Stimulated activated CD4-positive, alpha-beta T cell treated with anti-CD3 and anti-CD28 coated beads, Interleukin-15, amount 100 ng/mL, for 48 hours (primary cell): Measurements from ENCODE around the gene CD164.
"Not testable (repeated sequence)": the region's sequence is repeated elsewhere in the genome, so short reads cannot be mapped to it uniquely, and the experiment has no call there.

Experiments
- DNase-seq, 2 donors: peaks; one replicate each; pipeline ENCODE4 v3.0.0-alpha.2; 2020; ENCODE audit warnings: low read depth in 2 of 2

The CD164 gene

DNA sequence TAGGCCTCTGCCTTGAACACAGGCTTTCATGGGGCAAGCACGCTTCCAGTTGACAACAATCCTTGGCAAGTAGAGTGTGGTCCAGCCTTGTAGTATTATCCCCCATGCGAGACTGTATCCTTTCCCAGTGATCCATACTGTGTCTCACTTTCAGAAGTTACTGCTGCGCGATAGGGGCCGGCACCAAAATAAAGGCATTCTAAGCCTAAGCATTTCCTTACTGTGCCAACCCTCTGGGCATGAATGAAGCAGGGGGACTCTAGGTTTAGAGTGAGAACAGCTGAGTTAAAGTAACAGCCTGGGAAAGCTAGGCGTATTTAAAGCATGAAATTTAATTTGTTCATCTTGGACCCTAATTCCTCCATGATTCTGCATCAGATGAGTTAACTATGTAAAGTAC, 39.4 kb downstream of the CD164 start:
- no peak for DNase-seq

DNA sequence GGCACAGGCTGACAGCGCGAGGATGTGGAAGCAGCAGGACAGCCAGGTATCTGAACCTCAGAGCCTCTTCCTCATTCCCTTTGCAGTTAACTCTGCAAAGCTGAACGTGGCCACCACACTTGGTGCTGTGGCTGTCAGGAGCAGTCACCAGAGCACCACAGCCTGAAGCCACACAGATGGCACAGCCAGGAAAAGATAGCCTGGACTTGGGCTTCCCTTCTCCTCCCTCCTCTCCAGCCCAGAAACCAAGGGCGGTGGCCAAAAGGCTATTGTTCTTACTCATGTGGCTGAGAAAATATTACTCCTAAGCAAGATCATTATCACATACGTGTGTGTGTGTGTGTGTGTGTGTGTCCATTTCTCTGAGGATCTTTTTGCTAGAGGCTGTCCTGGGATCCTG, 39.8 kb downstream of the CD164 start:
- no peak for DNase-seq

DNA sequence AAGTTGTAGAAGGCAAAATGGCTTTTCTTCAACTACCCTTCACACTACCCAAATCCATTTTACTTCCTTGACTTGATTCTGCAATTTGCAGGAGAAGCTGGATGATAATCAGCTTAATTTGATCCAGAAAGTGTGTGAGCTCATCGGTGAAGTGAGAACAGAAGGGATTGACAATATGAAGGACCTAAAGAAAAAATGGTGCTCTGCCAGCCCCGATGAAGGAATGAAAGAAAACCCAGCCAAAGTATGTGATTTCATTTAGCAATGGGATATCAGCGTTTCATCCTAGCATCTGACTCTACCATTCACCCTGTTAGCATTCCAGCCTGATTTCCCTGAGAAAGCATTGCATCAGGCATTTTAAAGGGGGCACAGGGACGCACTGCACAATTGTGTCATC, 41.5 kb downstream of the CD164 start:
- DNase-seq, result no peak

DNA sequence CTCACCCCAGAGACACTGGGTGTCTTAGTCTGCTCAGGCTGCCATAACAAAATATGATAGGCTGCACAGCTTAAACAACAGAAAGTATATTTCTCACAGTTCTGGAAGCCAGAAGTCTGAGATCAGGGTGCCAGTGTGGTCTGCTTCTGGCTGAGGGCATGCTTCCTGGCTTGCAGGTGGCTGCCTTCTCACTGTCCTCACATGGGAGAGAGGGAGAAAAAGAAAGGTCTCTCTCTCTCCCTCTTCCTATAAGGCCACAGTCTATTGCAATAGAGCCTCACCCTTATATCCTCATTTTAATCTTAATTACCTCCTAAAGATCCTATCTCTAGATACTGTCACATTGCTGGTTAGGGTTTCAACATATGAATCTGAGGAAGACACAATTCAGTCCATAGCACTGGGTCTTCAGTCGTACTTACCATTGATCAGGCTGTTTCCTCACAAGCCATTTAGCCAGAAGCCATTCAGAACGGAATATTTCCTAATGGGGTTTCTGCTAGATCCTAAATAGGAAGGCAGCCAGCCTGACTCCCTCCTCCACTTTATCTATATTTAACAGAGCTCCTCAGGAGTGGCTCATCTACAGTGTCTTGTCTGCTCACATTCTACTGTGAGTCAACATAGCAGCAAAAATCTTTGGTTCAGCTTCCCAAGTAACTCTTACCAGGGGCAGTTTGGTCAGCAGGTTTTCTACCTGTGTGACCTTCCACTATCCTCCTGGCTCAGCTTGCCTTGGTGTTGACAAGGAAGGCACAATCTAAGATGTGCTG, 42.2 kb downstream of the CD164 start:
- DNase-seq, result no peak

DNA sequence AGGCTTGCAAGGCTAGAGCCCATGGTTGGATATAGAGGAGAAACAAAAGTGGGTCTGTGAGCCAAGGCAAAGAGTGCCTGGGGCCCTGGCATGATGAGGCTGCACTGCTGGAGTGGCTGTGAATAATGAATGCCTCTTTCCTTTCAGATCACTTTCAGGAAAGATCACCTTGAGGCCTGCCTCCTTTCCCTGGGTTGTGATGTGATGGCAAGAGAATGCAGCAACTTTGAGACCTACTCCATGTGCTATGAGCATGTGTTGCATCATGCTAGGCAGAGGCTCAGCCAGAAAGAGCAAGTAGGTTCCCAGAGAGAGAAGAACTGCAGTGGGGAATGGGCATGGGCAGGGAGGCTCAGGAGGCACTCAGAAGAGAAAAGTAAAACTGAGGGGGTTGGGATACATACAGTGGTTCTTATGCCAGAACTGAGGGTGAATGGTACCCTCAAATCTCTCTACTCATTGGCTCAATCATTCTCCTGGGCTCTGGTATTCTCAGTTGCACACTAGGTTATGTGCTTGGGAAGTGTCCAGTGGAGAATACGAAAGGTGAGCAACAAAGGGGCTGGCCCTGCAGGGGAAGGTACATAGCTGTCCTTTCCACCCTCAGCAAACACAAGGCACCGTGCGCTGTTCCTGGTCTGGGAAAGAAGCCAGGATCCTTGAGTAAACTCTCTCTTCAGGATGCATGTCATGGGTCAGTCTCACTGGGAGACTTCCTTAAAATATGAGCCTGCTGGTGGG, 45.9 kb downstream of the CD164 start:
- no peak for DNase-seq

DNA sequence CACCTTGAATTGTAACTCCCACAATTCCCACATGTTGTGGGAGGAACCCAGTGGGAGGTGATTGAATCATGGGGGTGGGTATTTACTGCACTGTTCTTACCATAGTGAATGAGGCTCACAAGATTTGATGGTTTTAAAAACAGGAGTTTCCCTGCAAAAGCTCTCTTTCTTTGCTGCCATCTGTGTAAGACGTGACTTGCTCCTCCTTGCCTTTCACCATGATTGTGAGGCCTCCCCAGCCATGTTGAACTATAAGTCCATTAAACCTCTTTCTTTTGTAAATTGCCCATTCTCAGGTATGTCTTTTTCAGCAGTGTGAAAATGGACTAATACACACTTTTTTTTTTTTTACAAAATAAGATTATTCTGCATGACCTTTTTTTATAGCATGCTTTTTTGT, 48.4 kb downstream of the CD164 start:
- DNase-seq, result not testable (repeated sequence)

DNA sequence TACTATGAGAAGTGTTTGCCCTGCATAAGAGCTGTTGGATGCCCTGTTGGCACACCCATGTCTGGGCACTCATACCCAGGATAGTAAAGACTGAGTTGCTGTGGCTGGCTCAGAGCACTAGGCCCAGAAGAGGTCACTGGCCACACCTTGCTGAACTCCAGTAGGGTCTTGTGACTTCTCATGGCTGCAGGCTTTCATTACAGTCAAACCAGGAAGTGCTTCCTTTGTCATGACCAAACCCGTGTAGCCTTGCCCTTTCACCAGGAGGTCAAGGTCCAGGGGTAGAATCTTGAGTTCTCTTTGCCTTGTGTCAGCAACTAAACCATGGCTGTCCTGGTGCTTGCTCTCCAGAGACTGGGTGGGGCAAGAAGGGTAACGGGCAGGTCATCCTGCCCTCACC, 49.5 kb downstream of the CD164 start:
- no peak for DNase-seq

DNA sequence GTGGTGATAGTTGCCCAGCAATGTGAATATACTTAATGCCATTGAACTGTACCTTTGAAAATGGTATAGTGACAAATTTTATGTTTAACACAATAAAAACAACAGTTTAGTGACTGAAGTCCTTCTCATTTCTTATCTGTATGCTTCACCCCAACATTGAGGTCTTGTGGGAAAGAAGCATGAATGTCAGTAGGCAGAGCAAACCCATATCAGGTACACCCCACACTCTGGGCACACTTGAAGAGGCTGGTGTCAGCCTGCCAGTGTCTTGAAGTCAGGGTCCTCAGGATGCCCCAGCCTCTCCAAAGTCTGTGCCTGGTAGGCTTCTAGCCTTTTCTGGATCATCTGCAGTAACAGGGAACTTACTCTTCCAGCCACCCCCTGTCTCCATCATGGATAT, 51.2 kb downstream of the CD164 start:
- no peak for DNase-seq

DNA sequence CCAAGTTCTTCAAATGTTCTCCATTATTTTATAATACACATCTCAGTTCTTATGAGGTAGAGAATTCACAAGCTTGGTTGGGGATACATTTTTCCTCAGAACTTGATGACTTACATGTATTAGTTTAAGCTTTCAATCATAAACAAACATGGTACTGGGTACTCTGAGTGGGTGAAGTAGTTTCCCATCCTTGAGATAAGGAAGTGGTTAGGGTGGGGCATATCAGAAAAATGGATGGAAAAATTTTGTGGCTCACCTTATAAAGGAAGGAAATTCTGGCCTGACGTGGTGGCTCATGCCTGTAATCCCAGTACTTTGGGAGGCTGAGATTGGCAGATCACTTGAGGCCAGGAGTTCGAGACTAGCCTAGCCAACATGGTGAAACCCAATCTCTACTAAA, 52.0 kb downstream of the CD164 start:
- no peak for DNase-seq

DNA sequence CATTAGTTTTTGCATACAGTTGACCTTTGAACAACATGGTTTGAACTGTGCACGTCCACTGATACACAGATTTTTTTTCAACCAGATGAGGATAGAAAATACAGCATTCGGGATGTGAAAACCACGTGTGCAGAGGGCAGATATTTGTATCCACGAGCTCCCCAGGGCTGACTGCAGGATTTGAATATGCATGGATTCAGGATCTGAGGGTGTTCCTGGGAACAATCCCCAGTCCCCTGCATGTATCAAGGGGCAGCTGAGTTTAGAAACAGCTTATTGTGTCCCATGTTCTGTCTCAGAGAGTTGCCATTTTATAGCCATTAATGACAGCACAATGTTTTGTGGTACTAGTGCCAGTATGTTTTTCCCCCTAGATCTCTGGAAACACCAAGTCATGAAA, 53.6 kb downstream of the CD164 start:
- DNase-seq, result no peak

DNA sequence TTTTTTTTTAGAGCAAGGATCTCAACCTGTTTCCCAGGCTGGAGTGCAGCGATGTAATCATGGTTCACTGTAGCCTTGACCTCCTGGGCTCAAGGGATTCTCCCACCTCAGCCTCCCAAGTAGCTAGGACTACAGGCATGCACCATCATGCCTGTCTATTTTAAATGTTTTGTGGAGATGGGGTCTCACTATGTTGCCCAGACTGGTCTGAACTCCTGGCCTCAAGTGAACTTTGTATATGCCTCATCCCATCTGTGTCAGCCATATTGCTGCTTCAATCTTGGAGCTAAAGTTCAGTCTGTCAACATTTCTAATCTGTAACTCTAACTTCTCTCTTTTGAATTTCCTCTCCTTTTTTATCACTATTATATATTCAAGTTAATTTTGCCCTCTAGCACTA, 54.3 kb downstream of the CD164 start:
- DNase-seq, result no peak

DNA sequence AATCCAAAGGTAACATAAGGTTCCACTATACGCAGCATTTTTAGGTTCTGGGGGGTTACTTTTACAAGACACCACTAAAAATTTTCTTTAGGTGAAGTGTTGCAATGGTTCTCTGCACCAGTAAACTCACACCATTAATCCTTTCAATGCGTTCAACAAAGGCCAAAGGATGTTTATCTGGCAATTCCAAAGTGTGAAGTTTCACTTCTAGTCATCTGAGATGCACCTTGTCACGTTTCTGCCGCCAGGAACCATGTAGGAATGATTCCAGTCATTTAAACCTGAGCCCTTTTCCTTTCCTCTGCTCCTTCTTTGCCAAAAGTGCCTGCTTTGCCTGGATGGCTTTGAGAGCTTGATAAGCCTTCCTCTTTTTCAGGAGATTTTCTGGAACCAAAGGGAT, 54.8 kb downstream of the CD164 start:
- DNase-seq, result no peak

DNA sequence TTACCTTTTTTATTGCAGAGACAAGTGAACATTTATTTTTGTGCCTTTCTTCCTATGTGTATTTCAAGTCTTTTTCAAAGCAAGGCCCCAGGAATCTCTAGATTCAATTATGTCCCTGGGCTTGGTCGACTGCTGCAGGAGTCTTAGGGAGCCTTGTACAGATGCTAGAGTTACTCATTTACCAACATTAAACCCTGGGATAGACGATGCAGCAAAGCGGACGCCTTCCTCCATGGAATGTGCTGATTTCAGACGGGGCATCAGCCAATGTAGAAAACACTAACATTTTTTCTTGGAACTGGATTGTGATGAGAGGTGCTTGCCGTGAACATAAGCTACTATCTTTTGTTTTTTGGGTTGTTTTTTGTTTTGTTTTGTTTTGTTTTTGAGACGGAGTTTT, 55.9 kb downstream of the CD164 start:
- DNase-seq, result no peak

DNA sequence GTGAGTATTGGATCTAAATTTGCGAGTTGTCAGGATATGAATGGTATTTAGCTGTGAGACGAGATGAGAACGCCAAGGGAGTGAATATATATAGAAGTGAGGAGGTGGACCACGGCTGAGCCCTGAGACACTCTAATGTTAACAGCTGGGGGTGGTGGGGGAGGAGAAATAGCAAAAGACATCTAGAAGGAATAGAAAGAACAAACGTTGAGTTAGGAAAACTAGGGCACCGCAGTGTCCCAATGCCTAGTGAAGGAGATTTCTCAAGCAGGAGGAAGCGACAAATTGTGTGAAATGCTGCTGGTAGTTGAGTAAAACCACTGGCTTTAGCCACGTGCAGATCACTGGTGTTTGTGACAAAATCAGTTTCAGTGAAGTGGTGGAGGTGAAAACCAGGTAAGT, 56.9 kb downstream of the CD164 start:
- DNase-seq, result no peak

DNA sequence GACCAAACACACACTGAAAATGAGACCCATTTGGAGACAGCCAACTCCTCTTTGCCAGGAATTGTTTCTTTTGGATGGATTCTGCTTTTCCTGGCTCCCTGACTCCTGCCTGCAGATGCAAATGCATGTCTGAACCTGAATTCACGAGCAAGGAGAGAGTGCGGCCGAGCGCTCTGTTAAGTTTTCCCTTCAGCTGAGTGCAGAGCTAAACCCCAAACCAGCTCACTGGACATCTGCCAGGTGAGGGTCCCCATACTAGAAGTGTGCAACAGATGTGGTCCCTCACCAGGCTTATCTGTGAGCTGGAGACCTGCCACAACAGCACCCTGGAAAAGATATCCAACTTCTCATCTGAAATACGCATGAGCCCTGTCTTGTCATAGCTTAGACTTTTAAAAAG, 59.0 kb downstream of the CD164 start:
- DNase-seq, result no peak

DNA sequence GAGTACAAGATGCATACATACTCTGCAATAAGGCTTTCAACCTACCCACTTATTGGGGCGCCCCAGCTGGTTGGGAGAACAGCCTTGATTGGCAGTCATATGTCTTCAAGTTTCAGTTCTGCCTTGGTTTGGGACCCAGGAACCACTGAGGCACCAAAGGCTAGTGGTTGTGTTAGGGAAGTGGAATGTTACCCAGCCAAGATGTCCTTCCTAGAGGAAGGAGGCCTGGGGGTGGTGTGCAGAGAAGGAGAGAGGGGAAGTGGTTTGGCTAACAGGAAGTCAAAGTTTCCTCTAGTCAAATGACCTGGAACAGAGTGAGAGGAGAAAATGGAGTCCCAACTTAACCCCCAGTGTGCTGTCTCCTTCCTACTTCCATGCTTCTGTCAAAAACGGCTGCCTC, 59.4 kb downstream of the CD164 start:
- no peak for DNase-seq

DNA sequence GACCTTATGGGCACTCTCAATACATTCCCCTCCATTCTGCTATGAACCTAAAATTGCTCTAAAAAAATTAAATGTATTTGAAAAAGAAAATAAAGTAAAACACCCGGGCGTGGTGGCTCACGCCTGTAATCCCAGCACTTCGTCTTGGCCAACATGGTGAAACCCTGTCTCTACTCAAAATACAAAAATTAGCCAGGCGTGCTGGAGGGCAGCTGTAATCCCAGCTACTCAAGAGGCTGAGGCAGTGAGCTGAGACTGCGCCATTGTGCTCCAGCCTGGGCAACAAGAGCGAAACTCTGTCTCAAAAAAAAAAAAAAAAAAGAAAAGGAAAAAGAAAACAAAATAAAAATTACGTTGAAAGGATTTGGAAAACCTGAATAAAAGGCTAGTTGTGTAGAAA, 60.5 kb downstream of the CD164 start:
- no peak for DNase-seq

DNA sequence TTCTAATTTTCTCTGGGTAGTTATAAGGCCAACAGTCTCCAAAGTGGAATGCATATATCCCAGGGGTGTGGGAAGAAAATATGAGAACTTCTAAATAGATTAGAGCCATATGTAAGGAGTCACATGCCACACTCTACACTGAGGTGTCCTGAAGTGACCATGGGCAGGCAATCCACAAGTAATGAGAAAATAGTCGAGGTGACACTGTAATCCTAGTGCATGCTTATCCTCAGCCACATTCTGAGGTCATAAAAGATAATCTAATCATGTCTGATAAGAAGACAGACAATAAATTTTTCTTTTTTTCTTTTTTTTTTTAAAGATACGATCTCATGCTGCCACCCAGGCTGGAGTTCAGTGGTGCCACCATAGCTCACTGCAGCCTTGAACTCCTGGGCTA, 62.2 kb downstream of the CD164 start:
- DNase-seq, result no peak

DNA sequence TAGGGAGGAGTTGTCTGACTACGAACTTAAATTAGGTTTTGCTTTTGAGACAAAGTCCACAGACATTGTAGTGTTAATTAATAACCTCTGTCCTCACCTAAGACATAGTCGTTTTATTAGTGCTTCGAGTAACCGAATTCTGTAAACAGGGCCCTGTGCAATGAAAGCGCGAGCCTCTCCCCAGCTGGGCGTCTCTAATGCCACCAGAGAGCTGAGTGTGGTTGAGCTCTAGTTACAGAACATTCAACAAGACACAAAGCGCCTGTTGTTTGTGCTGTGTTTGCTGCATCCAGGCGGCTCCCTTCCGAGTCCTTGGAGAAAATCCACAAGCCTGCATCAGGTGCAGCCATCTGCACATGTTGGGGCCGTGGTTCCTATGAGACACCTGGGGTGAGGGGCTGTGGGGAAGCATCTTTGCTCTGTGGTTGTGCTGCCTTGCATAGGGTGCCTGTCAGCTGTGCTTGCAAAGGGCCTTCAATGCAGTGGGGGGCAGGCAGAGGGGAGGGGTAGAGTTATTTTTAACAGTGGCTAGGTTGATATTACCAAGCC, 63.9 kb downstream of the CD164 start:
- no peak for DNase-seq

DNA sequence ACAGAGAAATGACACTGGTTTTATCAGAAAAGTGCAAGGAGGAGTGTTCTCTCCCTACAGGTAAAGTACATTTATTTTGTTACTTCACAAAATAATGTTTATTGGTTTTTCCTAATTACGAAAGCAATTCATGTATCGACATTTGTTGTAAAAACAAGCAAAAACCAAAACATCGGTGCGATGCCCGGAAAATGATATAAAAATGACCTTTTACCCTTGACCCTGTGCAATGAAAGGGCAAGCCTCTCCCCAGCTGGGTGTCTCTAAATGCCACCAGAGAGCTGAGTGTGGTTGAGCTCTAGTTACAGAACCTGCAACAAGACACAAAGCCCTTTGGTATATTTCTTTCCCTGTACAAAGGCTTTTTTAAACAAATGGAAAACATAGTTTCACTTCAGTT, 65.4 kb downstream of the CD164 start:
- no peak for DNase-seq
